IPS-18c (cell line): ENCODE measurements around the gene GALNTL6.

Source experiments
- H3K4me3 ChIP-seq: 2 replicates; pipeline ENCODE4 v1.7.0; 2013; ENCODE audit warnings: low read depth, mild to moderate bottlenecking, low read length, moderate library complexity; ENCODE audit not compliant: insufficient read depth
- H3K9me3 ChIP-seq: one replicate; pipeline ENCODE4 v1.6.1; 2013; ENCODE audit warnings: mild to moderate bottlenecking, low read length, moderate library complexity; ENCODE audit not compliant: control insufficient read depth, insufficient read depth

GALNTL6 gene

GRCh38 chr4:172134521-172134920, 321.3 kb downstream of the GALNTL6 start:
- Histone ChIP-seq H3K4me3 (no peak overlapping the region), H3K9me3 (no peaks in the 10 kb centered on the region)

GRCh38 chr4:172141025-172141424, 327.8 kb downstream of the GALNTL6 start:
- H3K9me3 ChIP-seq, result no peaks in the 10 kb centered on the region
- H3K4me3 ChIP-seq, result no peak overlapping the region

- no peak overlapping the region for H3K4me3 ChIP-seq
- H3K9me3 ChIP-seq, result no peaks in the 10 kb centered on the region
Measured at GRCh38 chr4:172142281-172142741, 329.1 kb downstream of the GALNTL6 start.

GRCh38 chr4:172143605-172144314, 330.6 kb downstream of the GALNTL6 start:
- no peak overlapping the region for H3K4me3 ChIP-seq
- H3K9me3 ChIP-seq, result no peaks in the 10 kb centered on the region

GRCh38 chr4:172147687-172148086, 334.5 kb downstream of the GALNTL6 start:
- no peaks in the 10 kb centered on the region for H3K9me3 ChIP-seq
- no peak overlapping the region for H3K4me3 ChIP-seq

GRCh38 chr4:172149329-172149728, 336.1 kb downstream of the GALNTL6 start:
- H3K4me3 ChIP-seq, result no peak overlapping the region
- H3K9me3 ChIP-seq, result no peaks in the 10 kb centered on the region

GRCh38 chr4:172152284-172152683, 339.1 kb downstream of the GALNTL6 start:
- no peak overlapping the region for H3K4me3 ChIP-seq
- no peaks in the 10 kb centered on the region for H3K9me3 ChIP-seq

- H3K4me3 ChIP-seq, result no peak overlapping the region
- H3K9me3 ChIP-seq, result no peaks in the 10 kb centered on the region
Measured at GRCh38 chr4:172153719-172154118, 340.5 kb downstream of the GALNTL6 start.

GRCh38 chr4:172155838-172156345, 342.7 kb downstream of the GALNTL6 start:
- Histone ChIP-seq H3K4me3 (no peak overlapping the region), H3K9me3 (no peaks in the 10 kb centered on the region)

- Histone ChIP-seq H3K4me3 (no peak overlapping the region), H3K9me3 (no peaks in the 10 kb centered on the region)
Measured at GRCh38 chr4:172157946-172158345, 344.7 kb downstream of the GALNTL6 start.

- Histone ChIP-seq H3K4me3 (no peak overlapping the region), H3K9me3 (peaks cover 2% of the 10 kb centered on the region)
Measured at GRCh38 chr4:172163215-172163614, 350.0 kb downstream of the GALNTL6 start.

- Histone ChIP-seq H3K4me3 (no peak overlapping the region), H3K9me3 (peaks cover 2% of the 10 kb centered on the region)
Measured at GRCh38 chr4:172168888-172169287, 355.7 kb downstream of the GALNTL6 start.

- peaks cover 2% of the 10 kb centered on the region for H3K9me3 ChIP-seq
Measured at GRCh38 chr4:172169871-172170270, 356.7 kb downstream of the GALNTL6 start.

GRCh38 chr4:172173206-172173605, 360.0 kb downstream of the GALNTL6 start:
- H3K4me3 ChIP-seq, result no peak overlapping the region
- H3K9me3 ChIP-seq, result no peaks in the 10 kb centered on the region

More at GRCh38 chr4:172169871-172170270, 356.7 kb downstream of the GALNTL6 start:
- no peak overlapping the region for H3K4me3 ChIP-seq

- H3K4me3 ChIP-seq, result no peak overlapping the region
- H3K9me3 ChIP-seq, result no peaks in the 10 kb centered on the region
Measured at GRCh38 chr4:172177382-172177781, 364.2 kb downstream of the GALNTL6 start.

GRCh38 chr4:172188248-172188988, 375.2 kb downstream of the GALNTL6 start:
- Histone ChIP-seq H3K4me3 (no peak overlapping the region), H3K9me3 (no peaks in the 10 kb centered on the region)

- Histone ChIP-seq H3K4me3 (no peak overlapping the region), H3K9me3 (no peaks in the 10 kb centered on the region)
Measured at GRCh38 chr4:172202480-172203076, 389.4 kb downstream of the GALNTL6 start.

GRCh38 chr4:172207258-172207657, 394.1 kb downstream of the GALNTL6 start:
- Histone ChIP-seq H3K9me3 (no peaks in the 10 kb centered on the region), H3K4me3 (no peak overlapping the region)
